ENCODE data around the gene SELENOK.
"Not testable (repeated sequence)": the region's sequence is repeated elsewhere in the genome, so short reads cannot be mapped to it uniquely, and the experiment has no call there.

SELENOK gene

DNA sequence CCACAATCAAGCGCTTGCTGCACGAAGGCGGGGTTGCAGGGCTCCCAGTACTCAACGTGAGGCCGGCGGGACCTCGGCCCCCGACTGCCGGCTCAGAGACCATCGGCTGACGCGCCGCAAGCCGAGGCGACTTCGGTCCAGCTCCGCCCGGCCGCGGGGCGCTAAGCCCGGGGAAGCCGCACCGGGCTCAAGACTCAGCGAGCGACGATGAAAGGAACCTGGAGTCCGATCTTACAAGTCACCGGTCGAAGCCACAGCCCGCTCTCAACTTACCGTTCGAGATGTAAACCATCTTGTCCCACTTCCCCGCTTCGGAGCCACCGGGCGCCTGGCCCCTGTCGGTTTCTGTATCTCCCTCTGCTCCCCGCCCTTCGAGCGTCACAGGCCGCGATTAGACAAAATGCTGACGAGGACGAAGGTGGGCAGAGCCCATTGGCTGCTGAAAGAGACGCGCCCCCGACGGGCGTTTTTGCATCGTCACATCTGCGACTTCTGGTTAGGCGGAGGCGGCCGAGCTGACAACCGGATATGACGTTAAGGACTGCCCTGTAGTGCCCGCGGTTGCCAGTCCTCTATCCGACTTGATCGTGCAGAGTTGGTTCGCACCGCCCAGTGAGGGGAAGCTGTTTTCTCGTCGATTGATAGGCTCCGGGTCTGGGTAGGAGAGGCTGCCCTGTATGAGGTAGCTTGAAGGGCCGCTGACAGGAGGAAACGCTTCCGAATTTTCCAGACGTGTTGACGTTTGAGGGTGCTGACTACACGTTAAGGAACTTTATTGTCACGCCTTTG is at the start of gene SELENOK:
SELENOK (minus strand) TSS at position 363 of the 789 bp plus-strand sequence.
- DNase-seq (ENCODE audit: low read depth in 3 of 3): peak; percentile 95 to 98 (median 95)

- DNase-seq (ENCODE audit: low read depth in 3 of 3): no peak
These were observed 49.5 kb upstream of the SELENOK start for GRCh38 chr3:53941184-53941583.

- no peak for DNase-seq (ENCODE audit: low read depth in 3 of 3)
These were observed 49.0 kb upstream of the SELENOK start for GRCh38 chr3:53940623-53941022.

DNA sequence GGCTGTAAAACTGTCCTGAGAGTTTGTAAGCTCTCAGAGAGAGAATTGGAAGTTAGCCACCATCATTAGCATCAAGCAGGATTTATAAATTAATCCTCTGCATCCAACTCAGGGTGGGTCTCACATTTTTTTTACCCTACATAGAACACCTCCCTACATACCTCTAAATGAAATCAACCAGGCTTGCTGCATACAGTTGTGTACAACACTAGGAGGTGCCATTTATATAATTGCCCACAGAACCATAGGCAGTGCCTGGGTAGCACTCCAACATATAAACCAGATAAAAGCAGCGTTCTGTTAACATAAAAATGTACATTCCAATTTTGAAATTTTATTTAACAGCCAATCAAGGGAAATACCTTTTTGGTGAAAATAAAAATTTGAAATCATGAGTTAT is 48.2 kb upstream of the SELENOK start:
- no peak for DNase-seq (ENCODE audit: low read depth in 3 of 3)

- DNase-seq (ENCODE audit: low read depth in 3 of 3): no peak
These were observed 47.5 kb upstream of the SELENOK start for GRCh38 chr3:53939086-53939582.

DNA sequence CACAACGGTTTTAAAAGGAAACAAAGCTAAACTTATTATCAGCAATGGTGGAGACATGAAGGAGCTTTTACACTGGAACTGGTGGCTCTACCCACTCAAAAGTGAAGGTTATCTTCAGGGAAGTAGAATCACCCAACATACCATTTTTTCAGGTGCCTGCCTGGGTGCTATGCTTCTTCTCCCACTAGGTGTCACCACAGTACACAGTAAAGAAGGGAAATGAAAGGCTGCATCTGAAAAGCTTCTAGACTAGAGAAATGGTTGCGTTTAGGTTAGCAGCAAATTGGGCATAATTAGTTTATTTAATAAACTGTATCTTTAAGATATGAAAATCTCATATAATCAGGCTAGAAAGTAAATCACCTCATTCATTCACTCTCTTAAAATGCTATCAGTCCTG is 47.0 kb upstream of the SELENOK start:
- DNase-seq (ENCODE audit: low read depth in 3 of 3): peak in 1 of 3 experiments; percentile 8

DNA sequence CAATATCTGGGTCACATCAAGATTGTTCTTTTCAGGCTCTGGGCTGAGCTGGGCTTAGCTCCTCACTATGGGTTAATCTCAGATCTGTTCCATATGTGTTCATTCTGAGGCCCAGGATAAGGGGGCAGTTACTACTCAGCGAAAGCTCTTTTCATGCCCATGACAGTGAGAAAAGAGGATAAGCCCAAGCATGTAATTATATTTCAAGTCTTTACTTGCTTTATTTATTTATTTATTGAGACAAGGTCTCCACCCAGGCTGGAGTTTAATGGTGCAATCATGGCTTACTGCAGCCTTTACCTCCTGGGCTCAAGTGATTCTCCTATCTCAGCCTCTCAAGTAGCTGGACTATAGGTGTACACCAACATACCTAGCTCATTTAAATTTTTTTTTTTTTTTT is 44.7 kb upstream of the SELENOK start:
- DNase-seq (ENCODE audit: low read depth in 3 of 3): no peak

DNA sequence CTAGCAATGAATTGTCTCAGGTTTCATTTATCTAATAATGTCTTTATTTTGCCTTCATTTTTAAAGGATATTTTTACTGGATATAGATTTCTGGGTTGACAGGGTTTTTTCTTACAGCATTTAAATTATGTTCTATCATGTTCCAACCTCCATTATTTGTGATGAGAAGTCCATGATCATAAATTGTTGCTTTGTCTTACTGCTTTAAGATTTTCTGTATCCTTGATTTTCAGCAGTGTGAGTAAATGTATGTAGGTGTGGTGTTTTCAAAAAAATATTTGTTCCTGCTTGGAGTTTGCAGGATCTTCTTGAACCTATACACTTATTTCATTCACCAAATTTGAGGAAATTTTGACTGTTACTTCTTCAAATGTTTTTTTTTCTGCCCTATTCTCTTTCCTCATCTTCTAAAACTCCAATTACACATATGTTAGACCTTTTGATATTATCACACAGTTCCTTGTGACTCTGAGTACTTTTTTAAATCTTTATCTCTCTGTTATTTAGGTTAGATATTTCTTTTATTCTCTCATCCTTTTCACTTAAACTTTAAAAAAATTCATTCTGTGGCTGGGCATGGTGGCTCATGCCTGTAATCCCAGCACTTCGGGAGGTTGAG is 43.7 kb upstream of the SELENOK start:
- DNase-seq (ENCODE audit: low read depth in 3 of 3): no peak

GRCh38 chr3:53927208-53927872 is 35.7 kb upstream of the SELENOK start:
- DNase-seq (ENCODE audit: low read depth in 3 of 3): not testable (repeated sequence)

- no peak for DNase-seq (ENCODE audit: low read depth in 3 of 3)
These were observed 29.6 kb upstream of the SELENOK start for GRCh38 chr3:53921296-53921695.

DNA sequence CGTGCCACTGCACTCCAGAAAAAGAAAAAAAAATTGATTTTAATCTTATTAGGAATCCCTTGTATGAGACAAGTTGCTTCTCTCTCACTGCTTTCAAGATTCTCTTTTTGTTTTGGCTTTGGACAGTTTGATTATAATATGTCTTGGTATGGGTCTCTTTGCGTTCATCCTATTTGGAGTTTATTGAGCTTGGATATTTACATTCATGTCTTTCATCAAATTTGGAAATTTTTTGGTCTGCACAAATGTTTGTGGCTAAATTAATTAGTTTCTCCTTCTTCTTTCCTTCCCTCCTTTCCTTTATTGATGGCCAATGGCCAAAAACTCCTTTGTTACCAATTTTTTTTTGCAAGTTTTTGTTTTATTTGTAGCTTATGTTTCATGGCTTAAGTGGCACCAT is 28.1 kb upstream of the SELENOK start:
- DNase-seq (ENCODE audit: low read depth in 3 of 3): no peak

- DNase-seq (ENCODE audit: low read depth in 3 of 3): no peak
These were observed 21.7 kb upstream of the SELENOK start for GRCh38 chr3:53913401-53913800.

DNA sequence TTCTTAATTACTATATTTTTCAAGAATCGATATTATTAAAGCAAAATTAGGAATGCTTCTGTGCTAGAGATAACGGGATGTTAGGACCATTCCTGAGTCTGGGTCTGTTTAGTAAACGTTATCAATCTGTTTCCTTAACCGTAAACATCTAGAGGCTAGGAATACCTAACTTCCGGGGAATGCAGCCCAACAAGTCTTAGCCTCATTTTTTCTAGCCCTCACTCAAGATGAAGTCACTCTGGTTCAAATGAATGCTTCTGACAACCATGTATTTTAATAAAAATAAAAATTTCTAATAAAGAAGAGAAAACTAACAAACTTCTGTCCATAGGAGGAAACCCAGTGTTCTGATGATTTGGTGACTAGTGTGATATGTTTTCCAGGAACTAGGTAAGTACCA is 11.1 kb upstream of the SELENOK start:
- DNase-seq (ENCODE audit: low read depth in 3 of 3): no peak

GRCh38 chr3:53902067-53902466 is 10.4 kb upstream of the SELENOK start:
- DNase-seq (ENCODE audit: low read depth in 3 of 3): no peak

DNA sequence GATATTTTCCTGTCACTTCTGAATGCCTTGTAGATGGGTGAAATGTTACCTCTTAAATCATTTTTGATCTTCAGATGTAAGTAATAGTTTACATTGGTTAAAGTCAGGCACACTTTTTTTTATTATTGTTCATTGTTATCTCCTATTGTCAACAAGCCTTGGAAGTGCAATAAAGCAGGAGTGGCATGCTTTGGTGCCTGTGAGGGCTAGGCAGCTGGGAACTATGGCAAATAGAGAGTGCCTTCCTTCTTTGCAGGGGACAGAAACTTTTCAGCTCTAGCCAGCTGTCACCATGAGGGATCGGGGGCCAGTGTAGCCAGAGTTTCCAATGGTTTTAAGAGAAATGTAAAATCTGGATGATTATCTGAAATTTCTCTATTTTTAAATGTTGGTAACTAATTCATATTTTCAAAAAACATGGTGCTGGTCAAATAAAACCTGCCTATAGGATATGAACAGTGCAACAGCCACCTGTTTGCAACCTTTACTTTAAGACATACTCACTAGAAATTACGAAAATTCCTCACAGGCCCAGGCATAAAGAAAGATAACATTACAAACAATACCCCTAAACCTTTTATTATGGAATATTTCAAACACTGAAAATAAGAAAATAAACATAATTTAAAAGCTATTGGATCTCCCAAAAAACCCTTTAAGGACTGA is 9.1 kb upstream of the SELENOK start:
- no peak for DNase-seq (ENCODE audit: low read depth in 3 of 3)

DNA sequence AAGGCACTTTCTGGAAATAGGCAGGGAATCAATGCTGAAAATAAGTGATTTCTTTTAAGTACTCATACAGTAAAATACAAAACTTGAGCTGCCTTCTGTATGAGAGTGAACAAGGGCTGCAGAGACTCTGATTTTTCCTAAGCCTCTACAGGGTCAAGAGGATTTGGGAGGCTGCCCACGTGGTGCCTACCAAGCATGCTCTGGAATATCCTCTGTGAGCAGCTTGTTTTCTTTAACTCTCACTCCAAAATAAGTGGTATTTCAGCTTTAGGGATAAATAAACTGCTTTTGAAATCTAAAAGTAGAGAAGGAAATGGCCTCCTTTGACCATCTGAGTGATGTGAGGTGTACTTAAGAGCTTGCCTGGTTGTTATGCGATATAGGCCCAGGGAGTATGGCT is 8.1 kb upstream of the SELENOK start:
- DNase-seq (ENCODE audit: low read depth in 3 of 3): no peak

DNA sequence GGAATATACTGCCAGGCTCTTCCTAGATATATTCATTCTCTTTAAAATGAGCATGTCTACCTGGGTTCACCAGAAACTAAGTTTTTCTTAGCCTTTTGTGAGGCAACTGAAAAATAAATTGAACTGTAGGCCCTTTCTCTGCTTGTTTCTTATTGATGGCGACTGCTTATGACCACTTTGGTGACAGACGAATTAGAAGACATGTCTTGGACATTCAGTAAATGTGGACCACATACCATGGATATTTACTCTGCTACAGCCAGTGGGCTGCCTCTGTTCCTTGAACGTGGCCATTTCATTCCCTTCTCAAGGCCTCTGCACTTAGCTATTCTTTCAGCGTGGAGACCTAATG is 603 bp upstream of the SELENOK start:
- DNase-seq (ENCODE audit: low read depth in 3 of 3): no peak

DNA sequence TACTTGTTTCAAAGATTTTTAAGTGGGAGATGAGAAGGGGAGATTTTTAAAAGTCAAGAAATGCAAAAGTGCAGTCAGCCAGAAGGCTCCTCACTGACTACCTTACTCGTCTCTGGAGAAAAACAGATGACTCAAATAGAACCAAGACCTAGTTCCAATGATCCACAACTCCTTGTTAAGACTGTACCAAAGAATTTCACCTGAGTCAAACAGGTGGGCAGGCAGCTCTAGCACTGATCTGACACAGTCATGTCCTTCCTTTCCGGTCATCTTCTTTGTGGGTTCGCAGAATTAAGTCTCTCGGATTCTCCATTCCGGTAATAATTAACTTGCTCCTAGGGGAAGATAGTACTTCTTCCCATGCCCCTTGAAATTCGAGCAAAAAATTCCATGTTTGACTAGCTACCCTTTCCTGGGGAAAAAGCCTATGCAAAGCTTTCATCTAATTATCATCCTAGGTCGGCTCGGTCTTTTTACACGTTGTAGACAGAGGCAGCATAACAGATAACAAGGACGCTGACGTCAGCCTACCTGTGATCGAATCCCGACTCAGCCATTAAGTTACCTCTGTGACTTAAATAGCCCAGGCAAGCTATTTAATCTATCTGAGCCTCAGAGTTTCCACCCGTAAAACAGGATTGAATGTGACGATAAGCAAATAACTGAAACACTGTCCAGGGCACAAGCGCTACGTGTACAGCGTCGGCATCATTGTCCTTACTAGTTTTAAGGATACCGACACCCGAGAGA is 758 bp downstream of the SELENOK start:
- DNase-seq (ENCODE audit: low read depth in 3 of 3): peak in 2 of 3 experiments; percentile 22 to 27

DNA sequence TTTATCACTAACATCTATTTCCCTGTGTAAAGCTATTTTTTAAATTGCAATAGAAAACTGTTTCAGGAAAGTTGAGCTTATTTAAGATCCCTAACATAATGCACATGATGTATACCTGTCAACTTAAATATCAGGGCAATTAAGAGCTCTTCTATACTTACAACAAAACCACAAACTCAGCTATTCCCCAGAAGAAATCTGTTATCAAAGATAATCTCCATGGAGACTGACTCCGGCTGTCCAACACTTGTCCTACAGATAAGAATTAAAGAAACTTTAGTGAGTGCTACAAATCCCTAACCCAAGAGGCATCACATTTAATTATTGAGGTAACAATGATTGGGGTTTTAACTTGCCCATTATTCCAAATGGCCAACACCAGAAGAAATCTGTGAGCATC is 3.4 kb downstream of the SELENOK start:
- no peak for DNase-seq (ENCODE audit: low read depth in 3 of 3)

GRCh38 chr3:53887446-53887845 is 4.2 kb downstream of the SELENOK start:
- no peak for DNase-seq (ENCODE audit: low read depth in 3 of 3)

GRCh38 chr3:53885239-53885638 is 6.4 kb downstream of the SELENOK start:
- DNase-seq (ENCODE audit: low read depth in 3 of 3): no peak

DNA sequence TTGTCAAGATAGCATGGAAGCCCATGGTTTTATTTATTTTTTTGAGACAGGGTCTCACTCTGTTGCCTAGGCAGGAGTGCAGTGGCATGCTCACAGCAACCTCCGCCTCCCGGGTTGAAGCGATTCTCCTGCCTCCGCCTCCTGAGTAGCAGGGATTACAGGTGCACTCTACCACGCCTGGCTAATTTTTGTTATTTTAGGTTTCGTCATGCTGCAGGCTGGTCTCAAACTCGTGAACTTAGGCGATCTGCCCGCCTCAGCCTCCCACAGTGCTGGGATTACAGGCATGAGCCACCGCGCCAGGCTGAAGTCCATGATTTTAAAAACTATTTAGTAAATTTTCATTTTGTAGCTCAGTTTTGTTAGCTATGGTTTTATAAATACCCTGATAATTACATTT is 7.0 kb downstream of the SELENOK start:
- DNase-seq (ENCODE audit: low read depth in 3 of 3): no peak
